ENCODE data around the gene ZNF615.
"Not testable (repeated sequence)": the region's sequence is repeated elsewhere in the genome, so short reads cannot be mapped to it uniquely, and the experiment has no call there.

ZNF615 gene

GRCh38 chr19:52007806-52008557 is at the start of gene ZNF615:
Gene ZNF615, minus strand, starts transcription at chr19:52008211. Its CDS starts 4,500 bp downstream, at chr19:52003711.
- DNase-seq = no peak

GRCh38 chr19:52056480-52056879 is 48.5 kb upstream of the ZNF615 start:
- DNase-seq = not testable (repeated sequence)

- DNase-seq = not testable (repeated sequence)
Observed at GRCh38 chr19:52051736-52052135, 43.7 kb upstream of the ZNF615 start.

- no peak for DNase-seq
Observed at GRCh38 chr19:52048555-52049501, 40.8 kb upstream of the ZNF615 start, which contains the start of gene ZNF432. Gene ZNF432, minus strand, starts transcription at chr19:52048838. Its CDS starts 1,970 bp downstream, at chr19:52046868.

- DNase-seq = no peak
Observed at GRCh38 chr19:52039169-52039568, 31.2 kb upstream of the ZNF615 start.

- DNase-seq = no peak
Observed at GRCh38 chr19:52034051-52034728, 26.2 kb upstream of the ZNF615 start.

- no peak for DNase-seq
Observed at GRCh38 chr19:52028780-52029123, 20.7 kb upstream of the ZNF615 start.

- no peak for DNase-seq
Observed at GRCh38 chr19:52028027-52028779, 20.2 kb upstream of the ZNF615 start, which contains the start of gene ZNF614. Gene ZNF614, minus strand, starts transcription at chr19:52028379. Its CDS starts 2,634 bp downstream, at chr19:52025745.

- not testable (repeated sequence) for DNase-seq
Observed at GRCh38 chr19:52026255-52026990, 18.4 kb upstream of the ZNF615 start.

GRCh38 chr19:52024478-52024877 is 16.5 kb upstream of the ZNF615 start:
- not testable (repeated sequence) for DNase-seq

GRCh38 chr19:52022193-52022592 is 14.2 kb upstream of the ZNF615 start:
- no peak for DNase-seq

GRCh38 chr19:52020506-52020905 is 12.5 kb upstream of the ZNF615 start:
- DNase-seq = no peak

- DNase-seq = no peak
Observed at GRCh38 chr19:52010674-52011073, 2.7 kb upstream of the ZNF615 start.

- DNase-seq = no peak
Observed at GRCh38 chr19:52007451-52007805, 583 bp downstream of the ZNF615 start.

GRCh38 chr19:51994048-51994644 is 13.9 kb downstream of the ZNF615 start:
- DNase-seq = no peak

GRCh38 chr19:51993422-51993821 is 14.6 kb downstream of the ZNF615 start:
- no peak for DNase-seq

- peak; percentile 57 for DNase-seq
Observed at GRCh38 chr19:51986309-51987291, 21.4 kb downstream of the ZNF615 start, which contains the start of gene ZNF350. Gene ZNF350, minus strand, starts transcription at chr19:51986840. Its CDS starts 12,480 bp downstream, at chr19:51974360.

- no peak for DNase-seq
Observed at GRCh38 chr19:51983361-51983760, 24.6 kb downstream of the ZNF615 start.

- DNase-seq = not testable (repeated sequence)
Observed at GRCh38 chr19:51980926-51981325, 27.1 kb downstream of the ZNF615 start.

Data from SIG-M5 (cell line).